ENCODE results near the gene PPP1R3F.

The PPP1R3F gene

DNA sequence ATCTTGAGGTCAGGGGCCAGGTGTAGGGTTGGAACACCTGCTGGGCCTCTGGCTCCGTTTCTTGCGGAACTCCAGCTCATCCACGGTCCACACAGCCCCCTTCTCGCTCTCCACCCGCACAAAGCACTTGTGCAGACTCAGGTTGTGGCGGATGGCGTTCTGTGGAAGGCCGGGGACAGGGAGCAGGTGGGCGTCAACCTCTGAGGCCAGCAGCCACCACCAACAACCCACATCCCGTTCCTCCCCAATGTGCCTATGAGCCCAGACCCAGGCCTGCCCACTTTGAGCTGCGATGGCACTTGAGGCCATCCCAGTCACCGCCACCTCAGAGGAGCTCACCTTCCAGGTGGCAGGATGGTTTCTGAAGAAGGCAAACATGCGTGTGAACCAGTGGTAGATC, 18.3 kb upstream of the PPP1R3F start:
- TF ChIP-seq GABPA (IDR thresholded peaks at IDR 0.05; ENCODE audit: low read depth) = no peak
- TF ChIP-seq, protein P1, sequence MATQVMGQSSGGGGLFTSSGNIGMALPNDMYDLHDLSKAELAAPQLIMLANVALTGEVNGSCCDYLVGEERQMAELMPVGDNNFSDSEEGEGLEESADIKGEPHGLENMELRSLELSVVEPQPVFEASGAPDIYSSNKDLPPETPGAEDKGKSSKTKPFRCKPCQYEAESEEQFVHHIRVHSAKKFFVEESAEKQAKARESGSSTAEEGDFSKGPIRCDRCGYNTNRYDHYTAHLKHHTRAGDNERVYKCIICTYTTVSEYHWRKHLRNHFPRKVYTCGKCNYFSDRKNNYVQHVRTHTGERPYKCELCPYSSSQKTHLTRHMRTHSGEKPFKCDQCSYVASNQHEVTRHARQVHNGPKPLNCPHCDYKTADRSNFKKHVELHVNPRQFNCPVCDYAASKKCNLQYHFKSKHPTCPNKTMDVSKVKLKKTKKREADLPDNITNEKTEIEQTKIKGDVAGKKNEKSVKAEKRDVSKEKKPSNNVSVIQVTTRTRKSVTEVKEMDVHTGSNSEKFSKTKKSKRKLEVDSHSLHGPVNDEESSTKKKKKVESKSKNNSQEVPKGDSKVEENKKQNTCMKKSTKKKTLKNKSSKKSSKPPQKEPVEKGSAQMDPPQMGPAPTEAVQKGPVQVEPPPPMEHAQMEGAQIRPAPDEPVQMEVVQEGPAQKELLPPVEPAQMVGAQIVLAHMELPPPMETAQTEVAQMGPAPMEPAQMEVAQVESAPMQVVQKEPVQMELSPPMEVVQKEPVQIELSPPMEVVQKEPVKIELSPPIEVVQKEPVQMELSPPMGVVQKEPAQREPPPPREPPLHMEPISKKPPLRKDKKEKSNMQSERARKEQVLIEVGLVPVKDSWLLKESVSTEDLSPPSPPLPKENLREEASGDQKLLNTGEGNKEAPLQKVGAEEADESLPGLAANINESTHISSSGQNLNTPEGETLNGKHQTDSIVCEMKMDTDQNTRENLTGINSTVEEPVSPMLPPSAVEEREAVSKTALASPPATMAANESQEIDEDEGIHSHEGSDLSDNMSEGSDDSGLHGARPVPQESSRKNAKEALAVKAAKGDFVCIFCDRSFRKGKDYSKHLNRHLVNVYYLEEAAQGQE (IDR thresholded peaks at IDR 0.05; ENCODE audit: insufficient replicate concordance, low read depth) = no peak
- no peak for TF ChIP-seq SPI1 (IDR thresholded peaks at IDR 0.05; ENCODE audit: borderline replicate concordance, low read depth)
- TF ChIP-seq, protein P2, sequence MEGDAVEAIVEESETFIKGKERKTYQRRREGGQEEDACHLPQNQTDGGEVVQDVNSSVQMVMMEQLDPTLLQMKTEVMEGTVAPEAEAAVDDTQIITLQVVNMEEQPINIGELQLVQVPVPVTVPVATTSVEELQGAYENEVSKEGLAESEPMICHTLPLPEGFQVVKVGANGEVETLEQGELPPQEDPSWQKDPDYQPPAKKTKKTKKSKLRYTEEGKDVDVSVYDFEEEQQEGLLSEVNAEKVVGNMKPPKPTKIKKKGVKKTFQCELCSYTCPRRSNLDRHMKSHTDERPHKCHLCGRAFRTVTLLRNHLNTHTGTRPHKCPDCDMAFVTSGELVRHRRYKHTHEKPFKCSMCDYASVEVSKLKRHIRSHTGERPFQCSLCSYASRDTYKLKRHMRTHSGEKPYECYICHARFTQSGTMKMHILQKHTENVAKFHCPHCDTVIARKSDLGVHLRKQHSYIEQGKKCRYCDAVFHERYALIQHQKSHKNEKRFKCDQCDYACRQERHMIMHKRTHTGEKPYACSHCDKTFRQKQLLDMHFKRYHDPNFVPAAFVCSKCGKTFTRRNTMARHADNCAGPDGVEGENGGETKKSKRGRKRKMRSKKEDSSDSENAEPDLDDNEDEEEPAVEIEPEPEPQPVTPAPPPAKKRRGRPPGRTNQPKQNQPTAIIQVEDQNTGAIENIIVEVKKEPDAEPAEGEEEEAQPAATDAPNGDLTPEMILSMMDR (IDR thresholded peaks at IDR 0.05; ENCODE audit: insufficient read depth, low read length) = no peak
- TF ChIP-seq POLR2AphosphoS5 (IDR thresholded peaks at IDR 0.05; ENCODE audit: low read depth) = no peak
- no peak for DNase-seq (ENCODE audit: low read depth in 1 of 2, low spot score in 1 of 2)
- Histone ChIP-seq H3K4me3 (replicated peaks; ENCODE audit: insufficient read depth, low read length) (no peak overlapping the region), H3K27ac (replicated peaks) (no peak overlapping the region), H3K27me3 (ENCODE audit: insufficient read depth, poor library complexity, severe bottlenecking) (no peaks in the 10 kb centered on the region)

DNA sequence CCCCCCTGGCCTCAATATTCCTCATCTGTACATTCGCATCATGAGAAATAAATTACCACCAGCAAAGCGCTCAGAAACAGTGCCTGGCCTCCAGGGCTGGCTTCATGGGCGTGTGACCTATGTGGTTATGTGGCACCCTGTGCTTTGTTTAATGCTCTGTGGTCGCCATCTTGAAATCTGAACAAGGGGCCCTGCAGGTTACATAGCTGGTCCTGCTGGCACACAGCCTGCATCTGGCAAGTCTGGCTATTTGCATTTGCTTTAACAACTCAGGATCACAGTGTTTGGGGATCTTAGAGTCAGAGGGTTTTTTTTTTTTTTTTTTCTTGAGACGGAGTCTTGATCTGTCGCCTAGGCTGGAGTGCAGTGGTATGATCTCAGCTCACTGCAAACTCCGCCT, 15.0 kb upstream of the PPP1R3F start:
- DNase-seq (ENCODE audit: low read depth in 1 of 2, low spot score in 1 of 2) = no peak
- Histone ChIP-seq H3K27ac (replicated peaks) (no peak overlapping the region), H3K4me3 (replicated peaks; ENCODE audit: insufficient read depth, low read length) (no peak overlapping the region), H3K27me3 (ENCODE audit: insufficient read depth, poor library complexity, severe bottlenecking) (no peaks in the 10 kb centered on the region)
- no peak for TF ChIP-seq GABPA (IDR thresholded peaks at IDR 0.05; ENCODE audit: low read depth)
- TF ChIP-seq, protein P2 (IDR thresholded peaks at IDR 0.05; ENCODE audit: insufficient read depth, low read length) = no peak
- no peak for TF ChIP-seq POLR2AphosphoS5 (IDR thresholded peaks at IDR 0.05; ENCODE audit: low read depth)
- no peak for TF ChIP-seq SPI1 (IDR thresholded peaks at IDR 0.05; ENCODE audit: borderline replicate concordance, low read depth)
- TF ChIP-seq, protein P1 (IDR thresholded peaks at IDR 0.05; ENCODE audit: insufficient replicate concordance, low read depth) = no peak

DNA sequence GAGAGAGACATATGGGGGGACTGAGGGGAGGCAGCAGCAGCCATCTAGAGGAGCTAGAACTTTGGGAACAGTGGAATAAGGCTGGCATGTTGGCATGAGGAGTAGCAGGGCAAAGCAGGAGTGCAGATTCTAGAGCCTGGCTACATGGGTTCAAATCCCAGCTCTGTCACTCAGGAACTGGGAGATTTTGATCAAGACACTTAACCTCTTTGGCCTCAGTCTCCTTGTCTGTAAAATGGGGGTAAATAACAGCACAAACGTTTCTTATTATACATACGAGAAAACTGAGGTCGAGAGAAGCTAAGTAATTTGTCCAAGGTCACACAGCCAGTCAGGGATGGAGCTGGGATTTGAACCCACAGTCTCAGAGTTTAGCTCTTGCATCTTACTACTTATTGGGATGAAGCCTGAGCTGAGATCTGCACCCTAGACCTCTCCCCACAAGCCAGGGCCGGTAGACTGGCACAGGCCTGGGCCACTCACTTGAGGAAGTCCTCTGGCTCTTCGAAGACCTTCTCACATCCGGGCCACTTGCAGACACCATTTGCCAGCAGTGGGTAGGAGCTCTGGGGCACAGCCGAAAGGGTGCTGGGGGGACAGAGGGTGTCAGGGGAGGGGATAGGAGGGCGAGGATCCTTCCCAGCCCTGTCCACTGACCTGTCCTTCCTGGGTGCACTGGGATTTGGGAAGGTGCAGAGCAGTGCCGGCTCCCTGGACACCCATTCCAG, 13.2 kb upstream of the PPP1R3F start:
- no peak overlapping the region for H3K4me3 ChIP-seq (replicated peaks; ENCODE audit: insufficient read depth, low read length)
- no peaks in the 10 kb centered on the region for H3K27me3 ChIP-seq (ENCODE audit: insufficient read depth, poor library complexity, severe bottlenecking)
- no peak for DNase-seq (ENCODE audit: low read depth in 1 of 2, low spot score in 1 of 2)
- TF ChIP-seq POLR2AphosphoS5 (IDR thresholded peaks at IDR 0.05; ENCODE audit: low read depth) (no peak), SPI1 (IDR thresholded peaks at IDR 0.05; ENCODE audit: borderline replicate concordance, low read depth) (no peak), GABPA (IDR thresholded peaks at IDR 0.05; ENCODE audit: low read depth) (no peak)
- TF ChIP-seq, protein P1 (IDR thresholded peaks at IDR 0.05; ENCODE audit: insufficient replicate concordance, low read depth) = no peak
- TF ChIP-seq, protein P2 (IDR thresholded peaks at IDR 0.05; ENCODE audit: insufficient read depth, low read length) = no peak
- no peak overlapping the region for H3K27ac ChIP-seq (replicated peaks)

Measured in HL-60 (cell line).